ENCODE data around the gene ZNF143. TPM values are rescaled to one million over a fixed set of nuclear protein-coding genes. Genes with fewer than 3 reads are reported as not detected.
A peak's percentile ranks its signal among the peaks of the same experiment; 100 is the strongest.

Gene ZNF143
- total RNA-seq, 1 donor from 2014 or later, result 28.3 TPM

GRCh38 chr11:9565822-9566560 lies 105.2 kb downstream of the ZNF143 start:
- FAIRE-seq, result peak; percentile 97
- no peaks in the 10 kb centered on the region for H3K27me3 Mint-ChIP-seq (ENCODE audit: low read depth, unreplicated experiment)

GRCh38 chr11:9566561-9567063 lies 105.8 kb downstream of the ZNF143 start:
- H3K36me3 Mint-ChIP-seq (ENCODE audit: low read depth, unreplicated experiment), result peaks cover 2% of the 10 kb centered on the region
- H3K27me3 Mint-ChIP-seq (ENCODE audit: low read depth, unreplicated experiment), result no peaks in the 10 kb centered on the region
- peak; percentile 85 for DNase-seq (ENCODE audit: low read depth)
- Histone ChIP-seq H3K36me3 (ENCODE audit: insufficient read depth, low read length) (no peaks in the 10 kb centered on the region), H3K79me2 (ENCODE audit: insufficient read depth, low read length) (no peaks in the 10 kb centered on the region), H3K9me3 (ENCODE audit: insufficient read depth, low read depth, low read length) (no peaks in the 10 kb centered on the region), H3K27ac (ENCODE audit: low read depth, low read length) (peak overlapping the region; percentile 99), H3K4me2 (ENCODE audit: low read length) (peak overlapping the region; percentile 33), H2AFZ (ENCODE audit: low read depth, low read length) (no peak overlapping the region), H4K20me1 (ENCODE audit: insufficient read depth, low read length) (no peaks in the 10 kb centered on the region), H3K4me1 (ENCODE audit: insufficient read depth, low read length) (peaks cover 43% of the 10 kb centered on the region), H3K27me3 (ENCODE audit: insufficient read depth, low read length) (no peaks in the 10 kb centered on the region), H3K9ac (ENCODE audit: low read length) (peak overlapping the region; percentile 83), H3K4me3 (ENCODE audit: insufficient read depth, low read depth, low read length) (no peak overlapping the region)
- H3K27ac Mint-ChIP-seq (ENCODE audit: unreplicated experiment), result peak overlapping the region; percentile 100
- FAIRE-seq, result no peak
- TF ChIP-seq CTCF (IDR thresholded peaks at IDR 0.05; ENCODE audit: insufficient read depth, low read depth, low read length) (no peak), EZH2 (IDR thresholded peaks at IDR 0.05; ENCODE audit: insufficient read depth, low read length) (no peak)
- peak overlapping the region; percentile 61 for H3K4me3 Mint-ChIP-seq (ENCODE audit: unreplicated experiment)
- H3K4me1 Mint-ChIP-seq (ENCODE audit: low read depth, unreplicated experiment), result peaks cover 36% of the 10 kb centered on the region
- peaks cover 2% of the 10 kb centered on the region for H3K9me3 Mint-ChIP-seq (ENCODE audit: unreplicated experiment)

More at GRCh38 chr11:9565822-9566560, 105.2 kb downstream of the ZNF143 start:
- no peaks in the 10 kb centered on the region for H3K9me3 ChIP-seq (ENCODE audit: insufficient read depth, low read depth, low read length)
- TF ChIP-seq CTCF (IDR thresholded peaks at IDR 0.05; ENCODE audit: insufficient read depth, low read depth, low read length) (no peak), EZH2 (IDR thresholded peaks at IDR 0.05; ENCODE audit: insufficient read depth, low read length) (no peak)
- H3K4me1 ChIP-seq (ENCODE audit: insufficient read depth, low read length), result peaks cover 43% of the 10 kb centered on the region
- H4K20me1 ChIP-seq (ENCODE audit: insufficient read depth, low read length), result no peaks in the 10 kb centered on the region
- no peaks in the 10 kb centered on the region for H3K79me2 ChIP-seq (ENCODE audit: insufficient read depth, low read length)
- no peaks in the 10 kb centered on the region for H3K36me3 ChIP-seq (ENCODE audit: insufficient read depth, low read length)
- H3K4me2 ChIP-seq (ENCODE audit: low read length), result peak overlapping the region; percentile 77
- H3K27ac ChIP-seq (ENCODE audit: low read depth, low read length), result peak overlapping the region; percentile 99
- H3K9ac ChIP-seq (ENCODE audit: low read length), result peak overlapping the region; percentile 84
- no peak overlapping the region for H2AFZ ChIP-seq (ENCODE audit: low read depth, low read length)
- H3K4me3 ChIP-seq (ENCODE audit: insufficient read depth, low read depth, low read length), result peak overlapping the region; percentile 16
- Mint-ChIP-seq H3K4me3 (ENCODE audit: unreplicated experiment) (peak overlapping the region; percentile 61), H3K9me3 (ENCODE audit: unreplicated experiment) (peaks cover 6% of the 10 kb centered on the region), H3K4me1 (ENCODE audit: low read depth, unreplicated experiment) (peaks cover 36% of the 10 kb centered on the region), H3K36me3 (ENCODE audit: low read depth, unreplicated experiment) (peaks cover 2% of the 10 kb centered on the region), H3K27ac (ENCODE audit: unreplicated experiment) (peak overlapping the region; percentile 100)
- peak; percentile 100 for DNase-seq (ENCODE audit: low read depth)
- H3K27me3 ChIP-seq (ENCODE audit: insufficient read depth, low read length), result no peaks in the 10 kb centered on the region

DNA sequence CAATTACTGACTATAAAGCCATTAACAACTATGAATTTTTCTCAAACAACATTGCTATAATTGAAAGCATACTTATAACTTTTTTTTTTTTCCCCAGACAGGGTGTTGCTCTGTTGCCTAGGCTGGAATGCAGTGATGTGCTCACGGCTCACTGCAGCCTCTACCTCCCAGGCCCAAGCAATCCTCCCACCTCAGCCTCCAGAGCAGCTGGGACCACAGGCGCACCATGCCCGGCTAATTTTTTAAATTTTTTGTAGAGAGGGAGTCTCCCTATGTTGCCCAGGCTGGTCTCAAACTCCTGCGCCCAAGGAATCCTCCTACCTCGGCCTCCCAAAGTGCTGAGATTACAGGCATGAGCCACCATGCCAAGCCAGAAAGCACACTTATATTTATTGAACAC lies 106.6 kb downstream of the ZNF143 start:
- H3K36me3 Mint-ChIP-seq (ENCODE audit: low read depth, unreplicated experiment), result peaks cover under 1% of the 10 kb centered on the region
- Histone ChIP-seq H4K20me1 (ENCODE audit: insufficient read depth, low read length) (no peaks in the 10 kb centered on the region), H3K4me3 (ENCODE audit: insufficient read depth, low read depth, low read length) (no peak overlapping the region), H3K4me2 (ENCODE audit: low read length) (no peak overlapping the region), H3K4me1 (ENCODE audit: insufficient read depth, low read length) (peaks cover 43% of the 10 kb centered on the region), H3K36me3 (ENCODE audit: insufficient read depth, low read length) (no peaks in the 10 kb centered on the region), H3K9ac (ENCODE audit: low read length) (peak overlapping the region; percentile 83), H3K27ac (ENCODE audit: low read depth, low read length) (peak overlapping the region; percentile 99), H3K9me3 (ENCODE audit: insufficient read depth, low read depth, low read length) (no peaks in the 10 kb centered on the region), H2AFZ (ENCODE audit: low read depth, low read length) (no peak overlapping the region), H3K27me3 (ENCODE audit: insufficient read depth, low read length) (no peaks in the 10 kb centered on the region), H3K79me2 (ENCODE audit: insufficient read depth, low read length) (peaks cover 4% of the 10 kb centered on the region)
- H3K4me3 Mint-ChIP-seq (ENCODE audit: unreplicated experiment), result peak overlapping the region; percentile 27
- H3K27ac Mint-ChIP-seq (ENCODE audit: unreplicated experiment), result peak overlapping the region; percentile 100
- H3K9me3 Mint-ChIP-seq (ENCODE audit: unreplicated experiment), result peaks cover 2% of the 10 kb centered on the region
- TF ChIP-seq EZH2 (IDR thresholded peaks at IDR 0.05; ENCODE audit: insufficient read depth, low read length), result no peak
- no peak for TF ChIP-seq CTCF (IDR thresholded peaks at IDR 0.05; ENCODE audit: insufficient read depth, low read depth, low read length)
- H3K4me1 Mint-ChIP-seq (ENCODE audit: low read depth, unreplicated experiment), result peaks cover 39% of the 10 kb centered on the region
- FAIRE-seq, result no peak
- no peaks in the 10 kb centered on the region for H3K27me3 Mint-ChIP-seq (ENCODE audit: low read depth, unreplicated experiment)
- no peak for DNase-seq (ENCODE audit: low read depth)
